Measurements from ENCODE around the gene CTAG1B.
"Not testable (repeated sequence)": the region's sequence is repeated elsewhere in the genome, so short reads cannot be mapped to it uniquely, and the experiment has no call there.

Gene CTAG1B

GRCh38 chrX:154620767-154621414 lies 1.8 kb upstream of the CTAG1B start:
- DNase-seq: not testable (repeated sequence)

GRCh38 chrX:154613586-154613985 lies 5.5 kb downstream of the CTAG1B start:
- DNase-seq: not testable (repeated sequence)

- not testable (repeated sequence) for DNase-seq
These were observed 7.9 kb downstream of the CTAG1B start for GRCh38 chrX:154611146-154611545.

GRCh38 chrX:154608823-154609222 lies 10.3 kb downstream of the CTAG1B start:
- DNase-seq: not testable (repeated sequence)

- DNase-seq: not testable (repeated sequence)
These were observed 11.1 kb downstream of the CTAG1B start for GRCh38 chrX:154607976-154608375.

GRCh38 chrX:154607370-154607769 lies 11.7 kb downstream of the CTAG1B start:
- no peak for DNase-seq

- no peak for DNase-seq
These were observed 13.5 kb downstream of the CTAG1B start for GRCh38 chrX:154605566-154605965.

GRCh38 chrX:154603438-154604430 lies 15.3 kb downstream of the CTAG1B start:
- no peak for DNase-seq

GRCh38 chrX:154602766-154603437 lies 16.2 kb downstream of the CTAG1B start:
- no peak for DNase-seq

GRCh38 chrX:154602226-154602625 lies 16.9 kb downstream of the CTAG1B start:
- DNase-seq: no peak

GRCh38 chrX:154600759-154601374 lies 18.2 kb downstream of the CTAG1B start:
- DNase-seq: no peak

- DNase-seq: no peak
These were observed 19.6 kb downstream of the CTAG1B start for GRCh38 chrX:154599531-154599930.

GRCh38 chrX:154598656-154599055 lies 20.4 kb downstream of the CTAG1B start:
- DNase-seq: no peak

GRCh38 chrX:154597221-154597620 lies 21.9 kb downstream of the CTAG1B start:
- no peak for DNase-seq

- DNase-seq: no peak
These were observed 22.7 kb downstream of the CTAG1B start for GRCh38 chrX:154596290-154596929.

GRCh38 chrX:154595559-154596249 lies 23.4 kb downstream of the CTAG1B start:
- no peak for DNase-seq

- no peak for DNase-seq
These were observed 24.6 kb downstream of the CTAG1B start for GRCh38 chrX:154594491-154594890.

GRCh38 chrX:154593201-154593600 lies 25.9 kb downstream of the CTAG1B start:
- no peak for DNase-seq

- DNase-seq: no peak
These were observed 26.6 kb downstream of the CTAG1B start for GRCh38 chrX:154592505-154592904.

GRCh38 chrX:154590415-154590814 lies 28.7 kb downstream of the CTAG1B start:
- not testable (repeated sequence) for DNase-seq

- DNase-seq: not testable (repeated sequence)
These were observed 34.4 kb downstream of the CTAG1B start, which contains the start of gene CTAG1A for GRCh38 chrX:154584585-154585183. Gene CTAG1A (plus strand): TSS chrX:154585133. CDS start chrX:154585207, 74 bp downstream.
